ENCODE data around the gene UAP1L1.

DNA sequence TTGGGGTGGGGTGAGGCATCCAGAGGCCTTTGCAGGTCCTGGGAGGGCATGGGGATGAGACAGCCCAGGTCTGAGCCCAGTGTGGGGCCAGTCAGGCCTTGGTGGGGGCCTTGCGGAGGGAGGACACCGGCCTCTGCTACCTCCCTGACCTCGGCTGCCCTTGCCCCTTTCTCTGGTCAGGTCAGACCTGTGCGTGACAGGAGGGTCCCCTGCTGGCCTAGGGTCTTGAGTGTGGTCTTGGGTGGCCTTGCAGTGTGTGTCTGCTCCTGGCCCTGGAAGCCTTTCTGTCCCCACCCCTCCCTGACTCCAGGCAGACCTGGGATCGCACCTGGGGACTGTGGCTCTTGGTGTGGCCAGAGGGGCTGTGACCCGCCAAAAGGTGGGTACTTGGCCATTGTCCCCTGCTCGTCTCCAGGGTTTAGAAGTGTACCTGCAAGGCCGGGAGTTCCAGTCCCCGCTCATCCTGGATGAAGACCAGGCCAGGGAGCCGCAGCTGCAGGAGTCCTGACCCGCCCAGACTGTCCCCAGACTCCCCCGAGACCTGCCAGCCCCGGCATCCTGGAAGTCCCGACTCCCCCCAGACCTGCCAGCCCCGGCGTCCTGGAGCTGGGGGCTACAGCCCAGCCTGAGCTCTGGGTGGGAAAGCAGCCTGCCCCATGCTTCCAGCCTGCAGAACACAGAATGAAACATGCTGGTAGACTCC lies 5.1 kb downstream of the UAP1L1 start:
- TF ChIP-seq POLR2A (IDR thresholded peaks at IDR 0.05) = no peak
- TF ChIP-seq CTCF (IDR thresholded peaks at IDR 0.05) = no peak
